C4-2B (cell line): ENCODE measurements around the gene SMARCC2.
A peak's percentile ranks its signal among the peaks of the same experiment; 100 is the strongest.

Experiments used
- H3K27ac ChIP-seq: fragments of 450-650 bp; 2 replicates; pipeline ENCODE4 v1.5.1; 2017
- ZFX ChIP-seq: fragments of 450-650 bp; IDR thresholded peaks from 2 replicates; pipeline ENCODE4 v1.6.1; 2017
- TF ChIP-seq, protein P1 (sequence below): fragments of 450-650 bp; conservative IDR thresholded peaks from 2 replicates; pipeline ENCODE4 v1.5.1; 2017; ENCODE audit warnings: mild to moderate bottlenecking

Gene SMARCC2

DNA sequence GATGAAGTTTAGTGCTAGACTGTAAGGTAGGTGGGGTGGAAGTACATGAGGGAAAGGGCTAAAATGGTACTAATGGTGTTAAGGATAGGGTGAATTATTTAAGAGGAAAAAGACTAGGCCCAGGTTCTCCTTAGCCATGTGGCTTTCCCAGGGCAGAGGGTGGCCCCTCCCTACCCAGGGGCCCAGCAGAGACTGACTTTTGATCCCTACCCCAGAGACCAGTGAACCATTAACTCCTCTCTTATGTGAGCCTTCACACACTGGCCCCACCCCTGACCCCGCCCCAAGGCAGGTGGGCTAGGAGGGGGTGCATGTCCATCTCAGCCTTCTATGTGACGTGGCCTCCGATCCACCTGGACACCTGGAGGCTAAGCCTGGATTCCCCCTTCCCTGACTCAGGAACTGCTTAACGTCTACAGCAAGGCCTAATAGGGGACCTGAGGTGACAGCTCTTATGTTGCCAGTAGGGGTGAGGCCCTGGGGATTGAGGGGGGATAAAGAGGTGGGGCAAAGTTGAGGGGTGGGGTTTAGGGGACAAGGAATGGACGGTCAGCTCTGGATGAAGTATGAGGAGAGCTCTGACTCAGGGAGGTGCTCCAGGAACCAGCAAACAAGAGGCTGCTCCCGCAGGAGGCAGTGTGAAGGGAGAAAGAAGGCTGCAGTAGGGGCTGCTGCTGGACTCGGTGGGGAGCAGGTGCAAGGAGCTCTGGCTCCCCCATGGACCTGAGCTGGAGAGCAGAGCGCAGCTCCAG, 41.3 kb upstream of the SMARCC2 start:
- no peak for TF ChIP-seq ZFX
- TF ChIP-seq, protein P1, sequence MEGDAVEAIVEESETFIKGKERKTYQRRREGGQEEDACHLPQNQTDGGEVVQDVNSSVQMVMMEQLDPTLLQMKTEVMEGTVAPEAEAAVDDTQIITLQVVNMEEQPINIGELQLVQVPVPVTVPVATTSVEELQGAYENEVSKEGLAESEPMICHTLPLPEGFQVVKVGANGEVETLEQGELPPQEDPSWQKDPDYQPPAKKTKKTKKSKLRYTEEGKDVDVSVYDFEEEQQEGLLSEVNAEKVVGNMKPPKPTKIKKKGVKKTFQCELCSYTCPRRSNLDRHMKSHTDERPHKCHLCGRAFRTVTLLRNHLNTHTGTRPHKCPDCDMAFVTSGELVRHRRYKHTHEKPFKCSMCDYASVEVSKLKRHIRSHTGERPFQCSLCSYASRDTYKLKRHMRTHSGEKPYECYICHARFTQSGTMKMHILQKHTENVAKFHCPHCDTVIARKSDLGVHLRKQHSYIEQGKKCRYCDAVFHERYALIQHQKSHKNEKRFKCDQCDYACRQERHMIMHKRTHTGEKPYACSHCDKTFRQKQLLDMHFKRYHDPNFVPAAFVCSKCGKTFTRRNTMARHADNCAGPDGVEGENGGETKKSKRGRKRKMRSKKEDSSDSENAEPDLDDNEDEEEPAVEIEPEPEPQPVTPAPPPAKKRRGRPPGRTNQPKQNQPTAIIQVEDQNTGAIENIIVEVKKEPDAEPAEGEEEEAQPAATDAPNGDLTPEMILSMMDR = no peak
- H3K27ac ChIP-seq = no peak overlapping the region

DNA sequence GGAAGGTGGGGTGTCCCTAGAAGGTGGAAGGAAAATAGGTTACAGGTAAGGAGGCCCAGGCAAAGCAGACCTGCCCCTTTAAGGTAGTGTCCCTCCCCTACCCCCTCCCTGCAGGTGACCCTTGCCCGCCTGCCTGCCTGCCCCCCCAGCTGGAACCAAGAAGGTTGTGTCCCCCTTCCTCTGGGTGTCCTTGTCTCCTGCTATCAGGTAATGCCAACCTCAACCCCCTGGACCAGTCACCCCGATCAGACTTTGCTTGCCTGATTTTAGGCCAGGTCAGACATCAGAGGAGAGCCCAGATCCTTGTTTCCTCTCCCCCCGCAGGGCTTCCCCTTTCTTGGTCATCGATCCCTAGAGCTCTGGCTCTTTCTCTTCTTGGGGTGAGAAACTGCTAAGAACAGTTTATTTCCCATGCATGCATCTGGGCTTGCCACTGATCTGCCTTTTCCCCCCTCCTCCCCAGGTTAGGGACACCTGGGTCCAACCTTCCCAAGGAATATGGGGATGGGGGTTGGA, 40.7 kb upstream of the SMARCC2 start, which contains the start of gene SLC39A5:
TSS of gene SLC39A5 (plus strand) at position 136 of the 516 bp plus-strand sequence. CDS start 1,224 bp downstream, outside the sequence.
- TF ChIP-seq, protein P1 = no peak
- no peak for TF ChIP-seq ZFX

DNA sequence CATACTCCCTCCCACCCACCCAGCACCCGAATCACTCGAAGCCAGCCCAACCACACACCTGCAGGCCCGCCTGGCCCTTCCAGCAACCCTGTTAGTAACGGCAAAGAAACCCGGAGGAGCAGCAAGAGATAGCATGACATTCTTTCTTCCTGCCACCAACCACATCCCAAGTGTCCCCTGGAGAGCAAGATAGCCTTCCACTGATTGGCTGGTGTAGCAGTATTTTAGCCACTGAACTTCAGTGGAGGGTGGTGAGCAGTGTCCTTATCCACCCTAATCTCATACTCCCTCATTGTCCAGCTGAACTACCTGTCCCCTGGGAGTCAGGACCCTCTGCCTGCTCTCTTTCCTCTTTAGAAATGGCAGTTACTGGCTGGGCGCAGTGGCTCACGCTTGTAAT, 39.8 kb upstream of the SMARCC2 start:
- no peak overlapping the region for H3K27ac ChIP-seq
- TF ChIP-seq ZFX = no peak
- TF ChIP-seq, protein P1 = no peak

More for the DNA sequence above, 40.7 kb upstream of the SMARCC2 start, which contains the start of gene SLC39A5:
- no peak within 1 kb of the TSS for H3K27ac ChIP-seq

DNA sequence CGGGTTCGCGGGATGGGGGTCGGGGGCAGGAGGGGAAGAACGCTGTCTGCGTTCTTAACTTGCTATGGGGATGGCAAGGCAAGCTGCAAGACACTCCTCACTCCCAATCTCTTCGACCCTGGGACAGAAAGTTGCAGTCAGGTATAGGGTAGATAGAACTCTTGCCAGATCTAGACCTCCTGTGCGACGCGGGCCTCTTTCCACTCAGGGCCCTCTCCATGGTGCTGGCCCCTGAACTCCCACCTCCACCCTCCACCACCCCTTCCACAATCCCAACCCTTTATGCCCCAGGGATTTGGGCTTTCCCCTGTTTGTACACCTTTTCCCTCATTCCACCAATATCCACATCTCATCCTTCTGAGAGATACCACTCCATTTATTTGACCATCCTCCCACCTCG, 35.7 kb upstream of the SMARCC2 start:
- H3K27ac ChIP-seq = peak overlapping the region; percentile 93
- TF ChIP-seq ZFX = no peak
- TF ChIP-seq, protein P1 = no peak

DNA sequence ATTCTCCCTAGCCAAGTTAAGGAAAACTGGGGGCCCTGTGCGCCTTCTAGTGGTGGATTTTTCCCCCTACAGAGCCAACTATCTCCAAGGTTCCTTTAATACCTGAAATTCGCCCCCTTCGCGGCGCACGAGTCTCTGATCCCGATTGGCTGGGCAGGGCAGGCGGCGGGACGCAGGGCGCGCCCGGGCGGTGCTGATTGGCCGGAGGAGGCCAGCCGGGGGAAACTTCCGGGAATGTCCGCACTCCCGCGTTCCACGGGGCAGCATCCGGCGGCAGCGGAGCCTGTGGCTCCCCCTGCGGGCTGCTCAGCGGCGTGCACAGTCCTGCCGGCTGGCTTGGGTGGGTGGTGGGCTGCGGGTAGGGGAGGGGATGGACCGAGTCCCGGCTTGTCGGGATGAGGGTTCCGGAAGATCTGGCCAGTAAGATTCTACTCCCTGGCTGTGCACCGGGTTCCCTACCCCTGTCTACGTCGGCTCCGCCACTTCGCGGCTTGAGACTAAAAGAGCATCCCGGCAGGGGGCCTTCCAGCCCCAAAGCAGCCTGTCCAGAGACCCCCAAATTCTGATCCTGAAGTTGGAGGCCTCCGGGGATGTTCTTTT, 34.9 kb upstream of the SMARCC2 start, which contains the start of gene NABP2:
TSS of gene NABP2 (plus strand) at position 241 of the 600 bp plus-strand sequence. CDS start 515 bp downstream, outside the sequence.
- TF ChIP-seq, protein P1 = peak; percentile 100
- TF ChIP-seq ZFX = no peak
- peak within 1 kb of the TSS; percentile 93 for H3K27ac ChIP-seq

DNA sequence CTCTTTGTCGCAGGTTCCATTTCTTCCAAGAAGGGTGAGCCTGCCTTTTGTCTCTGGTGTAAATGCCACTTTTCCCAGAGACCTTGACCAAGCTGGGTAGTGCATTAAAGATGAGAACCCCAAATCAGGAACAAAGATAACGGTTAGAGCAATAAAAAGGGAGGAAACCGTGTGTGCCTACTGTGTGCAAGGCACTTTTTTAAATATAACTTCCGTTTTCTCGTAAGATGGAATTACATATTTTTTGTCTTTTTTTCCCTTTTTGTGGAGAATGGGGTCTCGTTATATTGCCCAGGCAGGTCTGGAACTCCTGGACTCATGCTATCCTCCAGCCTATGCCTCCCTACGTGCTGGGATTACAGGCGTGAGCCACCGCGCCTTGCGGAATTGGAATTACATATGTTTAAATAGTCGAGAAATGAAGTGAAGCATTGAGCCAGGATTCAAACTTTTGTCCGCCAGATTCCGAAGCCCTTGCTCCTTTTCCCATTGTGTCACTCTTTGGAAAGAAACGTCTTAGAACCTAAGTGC, 34.4 kb upstream of the SMARCC2 start:
- TF ChIP-seq ZFX = no peak
- TF ChIP-seq, protein P1 = no peak
- peak overlapping the region; percentile 93 for H3K27ac ChIP-seq

DNA sequence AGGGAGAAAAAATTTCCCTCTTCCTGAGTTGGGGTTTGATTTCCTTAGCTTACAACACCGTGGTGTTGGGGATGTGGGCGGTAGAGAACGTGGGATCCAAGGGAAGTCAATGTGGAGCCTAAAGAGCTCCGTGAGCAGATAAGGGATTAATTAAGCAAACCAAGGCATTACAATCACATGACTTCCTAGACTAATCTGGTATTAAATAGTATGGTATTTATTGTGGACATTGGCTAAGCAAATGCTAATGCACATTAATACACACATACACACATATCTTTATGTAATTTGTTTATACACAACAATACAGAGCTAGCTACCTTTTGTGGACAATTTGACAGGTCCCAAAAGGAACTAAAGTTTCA, 33.2 kb upstream of the SMARCC2 start:
- TF ChIP-seq ZFX = no peak
- TF ChIP-seq, protein P1 = no peak
- H3K27ac ChIP-seq = peak overlapping the region; percentile 93
